Neural cell (in vitro differentiated cells): ENCODE results near the gene SH3RF1.

Experiments used
- CTCF ChIP-seq: fragments of 450-650 bp; IDR thresholded peaks from 2 replicates; pipeline ENCODE4 v1.5.1; 2014; ENCODE audit warnings: antibody characterized with exemption, mild to moderate bottlenecking, moderate library complexity; ENCODE audit not compliant: poor library complexity, severe bottlenecking
- POLR2AphosphoS5 ChIP-seq: IDR thresholded peaks from 2 replicates; pipeline ENCODE4 v1.6.1; 2012
- SMC3 ChIP-seq: fragments of 450-650 bp; conservative IDR thresholded peaks from 2 replicates; pipeline ENCODE4 v1.6.1; 2014; ENCODE audit warnings: antibody characterized with exemption, mild to moderate bottlenecking, moderate library complexity; ENCODE audit not compliant: poor library complexity

GRCh38 chr4:169269916-169270809 lies 593 bp downstream of the SH3RF1 start:
- peak; percentile 30 for TF ChIP-seq CTCF
- no peak for TF ChIP-seq POLR2AphosphoS5
- peak; percentile 15 for TF ChIP-seq SMC3
